GM12878 (cell line): ENCODE data around the gene NSD2. TPM values are rescaled to one million over a fixed set of nuclear protein-coding genes. Genes with fewer than 3 reads are reported as not detected.

Experiments
- ATAC-seq: fragments of 200-7000 bp; cut with Tn5 transposase; 3 replicates; pipeline ENCODE4 v1.9.1; 2020; ENCODE audit warnings: mild to moderate bottlenecking, moderate library complexity
- BruUV-seq: library from RNA; stranded (reverse); fragments of 400-500 nt; replicated peaks from 2 replicates; lab custom pipeline; 2021; lab: Mats Ljungman, UMichigan
- CTCF ChIA-PET: fragments of 300-600 bp; sonication (Branson Sonifier 250); formaldehyde crosslinking; extraction: SDS; loops from one replicate; lab custom pipeline; 2021; ENCODE audit warnings: inconsistent platforms; lab: Yijun Ruan, JAX
- POLR2A ChIA-PET: fragments of 350-600 bp; formaldehyde crosslinking; extraction: SDS; loops from one replicate; lab custom pipeline; 2021; ENCODE audit warnings: inconsistent platforms; lab: Charles Lee
- RAD21 ChIA-PET: fragments of 300-600 bp; sonication (Branson Sonifier 250); formaldehyde crosslinking; loops from one replicate; lab custom pipeline; 2023; ENCODE audit warnings: antibody characterized with exemption; ENCODE audit not compliant: unreplicated experiment; lab: Charles Lee
- SMC1A ChIA-PET: fragments of 300-600 bp; sonication (Branson Sonifier 250); formaldehyde crosslinking; loops from one replicate; lab custom pipeline; 2023; ENCODE audit not compliant: unreplicated experiment, uncharacterized antibody; lab: Charles Lee
- DNase-seq: peaks from one replicate; pipeline ENCODE4 v3.0.0-alpha.2; 2011; ENCODE audit warnings: low read depth, low spot score
- FAIRE-seq: peaks from 3 replicates; lab custom pipeline; 2011; peaks lifted over from hg19 to GRCh38; lab: Jason Lieb, UNC
- H2AFZ ChIP-seq: 2 replicates; pipeline ENCODE4 v1.6.0; 2011; ENCODE audit warnings: low read depth, low read length, control low read depth; ENCODE audit not compliant: control insufficient read depth
- H3K27ac ChIP-seq: 2 replicates; pipeline ENCODE4 v1.5.1; 2011; ENCODE audit warnings: control low read depth; ENCODE audit not compliant: control insufficient read depth, insufficient read depth
- H3K27me3 ChIP-seq, 2 experiments: replicated peaks in 1 of 2; 2 replicates each; pipeline versions ENCODE4 v1.6.0 to v1.6.1; 2011; ENCODE audit warnings: low read length in 1 of 2; ENCODE audit not compliant: control insufficient read depth in 2 of 2, insufficient read depth in 2 of 2
- H3K36me3 ChIP-seq, 2 experiments: 2 replicates each; pipeline ENCODE4 v1.5.1; 2011; ENCODE audit warnings: low read length in 1 of 2; ENCODE audit not compliant: control insufficient read depth in 2 of 2, insufficient read depth in 2 of 2
- H3K4me1 ChIP-seq: 2 replicates; pipeline ENCODE4 v1.6.1; 2011; ENCODE audit warnings: mild to moderate bottlenecking, low read length, moderate library complexity, mixed read lengths; ENCODE audit not compliant: control insufficient read depth, insufficient read depth
- H3K4me2 ChIP-seq: 2 replicates; pipeline ENCODE4 v1.6.0; 2011; ENCODE audit warnings: control low read depth; ENCODE audit not compliant: control insufficient read depth, insufficient read depth
- H3K4me3 ChIP-seq: fragments of 200-600 bp; sonication (generic); 2 replicates; pipeline ENCODE4 v1.5.1; 2016
- H3K79me2 ChIP-seq: 2 replicates; pipeline ENCODE4 v1.6.0; 2011; ENCODE audit warnings: low read length; ENCODE audit not compliant: control insufficient read depth, insufficient read depth
- H3K9ac ChIP-seq: 2 replicates; pipeline ENCODE4 v1.8.0; 2011; ENCODE audit warnings: low read length, control low read depth, mixed read lengths; ENCODE audit not compliant: control insufficient read depth, insufficient read depth
- H3K9me3 ChIP-seq: replicated peaks from 3 replicates; pipeline ENCODE4 v1.5.1; 2011; ENCODE audit warnings: mild to moderate bottlenecking, low read length; ENCODE audit not compliant: control insufficient read depth, insufficient read depth
- H4K20me1 ChIP-seq: 2 replicates; pipeline ENCODE4 v1.6.0; 2011; ENCODE audit not compliant: control insufficient read depth, insufficient read depth
- ATF7 ChIP-seq: fragments of 450-650 bp; IDR thresholded peaks from 2 replicates; pipeline ENCODE4 v1.6.1; 2016; ENCODE audit warnings: low read depth, mild to moderate bottlenecking
- CREB1 ChIP-seq: IDR thresholded peaks from 2 replicates; pipeline ENCODE4 v1.6.1; 2012; ENCODE audit warnings: low read depth, mild to moderate bottlenecking, inconsistent platforms
- FOXM1 ChIP-seq: IDR thresholded peaks from 2 replicates; pipeline ENCODE4 v1.6.1; 2012; ENCODE audit warnings: low read depth, mild to moderate bottlenecking, inconsistent platforms, low read length, moderate library complexity
- HDAC6 ChIP-seq: fragments of 200-600 bp; sonication (generic); IDR thresholded peaks from one replicate; pipeline ENCODE4 v1.8.0; 2017; ENCODE audit warnings: antibody characterized with exemption; ENCODE audit not compliant: unreplicated experiment
- IKZF2 ChIP-seq, 2 experiments: fragments of 450-650 bp; IDR thresholded peaks; 2 replicates each; pipeline ENCODE4 v1.6.1; 2017; ENCODE audit warnings: mild to moderate bottlenecking in 2 of 2, moderate library complexity in 2 of 2
- JUND ChIP-seq: IDR thresholded peaks from 2 replicates; pipeline ENCODE4 v1.6.1; 2012; ENCODE audit warnings: low read depth, mild to moderate bottlenecking, low read length, improper control_type of control experiment, moderate library complexity
- MYB ChIP-seq: fragments of 150-350 bp; IDR thresholded peaks from 2 replicates; pipeline ENCODE4 v1.6.1; 2014; ENCODE audit warnings: mild to moderate bottlenecking, low read depth, low read length, borderline replicate concordance
- NR2C1 ChIP-seq: fragments of 450-650 bp; IDR thresholded peaks from 2 replicates; pipeline ENCODE4 v1.6.1; 2017; ENCODE audit warnings: antibody characterized with exemption, mild to moderate bottlenecking, moderate library complexity
- POLR2A ChIP-seq: IDR thresholded peaks from 2 replicates; pipeline ENCODE4 v1.6.1; 2011; ENCODE audit warnings: low read depth, mild to moderate bottlenecking, low read length
- RB1 ChIP-seq: fragments of 450-650 bp; formaldehyde crosslinking; IDR thresholded peaks from 2 replicates; pipeline ENCODE4 v1.6.1; 2017; ENCODE audit warnings: mild to moderate bottlenecking, borderline replicate concordance
- RELA ChIP-seq: fragments of 450-650 bp; IDR thresholded peaks from 2 replicates; pipeline ENCODE4 v1.8.0; 2014; ENCODE audit warnings: borderline replicate concordance; ENCODE audit not compliant: partially characterized antibody
- WGBS: methylation state at CpG from one replicate; pipeline ENCODE4 v1.1.6; 2016; ENCODE audit warnings: low lambda C conversion rate; ENCODE audit not compliant: insufficient replicate concordance, insufficient coverage; ENCODE audit errors: missing lambda C conversion rate; 5-methylcytosine and 5-hydroxymethylcytosine counted together
- in situ Hi-C: fragments of 300-500 bp; cut with MboI; formaldehyde crosslinking; loops from 9 replicates; pipeline ENCODE4 v1.14.3; 2018; ENCODE audit warnings: mixed read lengths
- intact Hi-C: fragments of 100-400 bp; cut with micrococcal nuclease; formaldehyde crosslinking; loops from one replicate; pipeline ENCODE4 v1.14.2; 2022; ENCODE audit not compliant: unreplicated experiment
- polyA plus RNA-seq, 11 experiments: library from polyadenylated mRNA; depleted of rRNA in 4 of 11; unstranded in 6 of 11; stranded (reverse) in 5 of 11; fragments of >200 nt; fragmentation: Nextera tagmentation in 4 of 11; fragmentation: Illumina TruSeq in 1 of 11; extraction: Ambion mirVana in 4 of 11; extraction: Trizol in 1 of 11; gene quantifications; 1 replicate in 1 of 11; 2 replicates in 10 of 11; pipeline versions ENCODE4 v1.2.1 to v1.2.3, GENCODE V29; 2011 to 2016; ENCODE audit warnings: inconsistent platforms in 2 of 11, missing spikeins in 2 of 11, low read depth in 1 of 11
- total RNA-seq, 4 experiments: library from RNA; depleted of rRNA in 3 of 4; stranded (reverse); fragments of >200 nt in 3 of 4; fragmentation: Illumina TruSeq in 1 of 4; extraction: Trizol in 1 of 4; gene quantifications; 2 replicates each; pipeline versions ENCODE4 v1.2.1 to v1.2.3, GENCODE V29; 2013 to 2021
- TF ChIP-seq, protein P1 (sequence below): fragments of 450-650 bp; IDR thresholded peaks from 2 replicates; pipeline ENCODE4 v1.6.1; 2017; ENCODE audit warnings: low read depth, mild to moderate bottlenecking, moderate library complexity
- TF ChIP-seq, protein P2 (sequence below): fragments of 450-650 bp; IDR thresholded peaks from 2 replicates; pipeline ENCODE4 v1.6.1; 2016; ENCODE audit warnings: mild to moderate bottlenecking
- TF ChIP-seq, protein P3 (sequence below): fragments of 450-650 bp; IDR thresholded peaks from 2 replicates; pipeline ENCODE4 v1.6.1; 2018; ENCODE audit warnings: borderline replicate concordance, mild to moderate bottlenecking; ENCODE audit not compliant: partially characterized antibody
- TF ChIP-seq, protein P4 (sequence below): fragments of 450-650 bp; IDR thresholded peaks from 2 replicates; pipeline ENCODE4 v1.6.1; 2017; ENCODE audit warnings: mild to moderate bottlenecking, moderate library complexity

Gene NSD2
- total and polyA plus RNA-seq, 10 of the 15 experiments (the other 5 are each of a cell fraction or from before 2014, with no cell fraction given): 8.6 to 139 (median 67.2) TPM

DNA sequence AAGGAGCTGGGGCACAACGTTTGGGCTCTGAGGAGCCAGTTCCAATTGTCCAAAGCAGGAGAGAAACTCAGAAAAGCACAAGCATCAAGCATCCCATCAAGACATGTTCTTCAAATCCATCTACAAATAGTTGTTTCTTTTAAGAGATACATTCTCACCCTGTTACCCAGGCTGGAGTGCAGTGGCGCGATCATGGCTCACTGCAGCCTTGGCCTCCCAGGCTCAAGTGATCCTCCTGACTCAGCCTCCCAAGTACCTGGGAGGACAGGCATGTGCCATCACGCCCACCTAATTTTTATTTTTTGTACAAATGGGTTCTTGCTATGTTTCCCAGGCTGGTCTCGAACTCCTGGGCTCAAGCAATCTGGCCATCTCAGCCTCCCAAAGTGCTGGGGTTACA lies 119.5 kb downstream of the NSD2 start:
- RAD21 ChIA-PET: no interaction called here
- no peaks in the 10 kb centered on the region for H3K27me3 ChIP-seq
- no peak overlapping the region for H3K9ac ChIP-seq
- H3K36me3 ChIP-seq: peaks cover 8 to 37% of the 10 kb centered on the region in 2 experiments; a peak in 3 of 4 replicates
- H3K4me2 ChIP-seq: no peak overlapping the region
- intact Hi-C loops: no loop called here
- no peak overlapping the region for H3K4me3 ChIP-seq
- H4K20me1 ChIP-seq: no peaks in the 10 kb centered on the region
- in situ Hi-C loops: no loop called here
- H3K79me2 ChIP-seq: peaks cover 4% of the 10 kb centered on the region
- FAIRE-seq (no peak), DNase-seq (no peak), ATAC-seq (no peak)
- no peak overlapping the region for H2AFZ ChIP-seq
- H3K9me3 ChIP-seq: no peaks in the 10 kb centered on the region
- BruUV-seq: no TSS peak
- SMC1A ChIA-PET: no interaction called here
- POLR2A ChIA-PET: no interaction called here
- H3K27ac ChIP-seq: no peak overlapping the region
- TF ChIP-seq, protein P1, sequence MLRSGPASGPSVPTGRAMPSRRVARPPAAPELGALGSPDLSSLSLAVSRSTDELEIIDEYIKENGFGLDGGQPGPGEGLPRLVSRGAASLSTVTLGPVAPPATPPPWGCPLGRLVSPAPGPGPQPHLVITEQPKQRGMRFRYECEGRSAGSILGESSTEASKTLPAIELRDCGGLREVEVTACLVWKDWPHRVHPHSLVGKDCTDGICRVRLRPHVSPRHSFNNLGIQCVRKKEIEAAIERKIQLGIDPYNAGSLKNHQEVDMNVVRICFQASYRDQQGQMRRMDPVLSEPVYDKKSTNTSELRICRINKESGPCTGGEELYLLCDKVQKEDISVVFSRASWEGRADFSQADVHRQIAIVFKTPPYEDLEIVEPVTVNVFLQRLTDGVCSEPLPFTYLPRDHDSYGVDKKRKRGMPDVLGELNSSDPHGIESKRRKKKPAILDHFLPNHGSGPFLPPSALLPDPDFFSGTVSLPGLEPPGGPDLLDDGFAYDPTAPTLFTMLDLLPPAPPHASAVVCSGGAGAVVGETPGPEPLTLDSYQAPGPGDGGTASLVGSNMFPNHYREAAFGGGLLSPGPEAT: no peak
- TF ChIP-seq, protein P2, sequence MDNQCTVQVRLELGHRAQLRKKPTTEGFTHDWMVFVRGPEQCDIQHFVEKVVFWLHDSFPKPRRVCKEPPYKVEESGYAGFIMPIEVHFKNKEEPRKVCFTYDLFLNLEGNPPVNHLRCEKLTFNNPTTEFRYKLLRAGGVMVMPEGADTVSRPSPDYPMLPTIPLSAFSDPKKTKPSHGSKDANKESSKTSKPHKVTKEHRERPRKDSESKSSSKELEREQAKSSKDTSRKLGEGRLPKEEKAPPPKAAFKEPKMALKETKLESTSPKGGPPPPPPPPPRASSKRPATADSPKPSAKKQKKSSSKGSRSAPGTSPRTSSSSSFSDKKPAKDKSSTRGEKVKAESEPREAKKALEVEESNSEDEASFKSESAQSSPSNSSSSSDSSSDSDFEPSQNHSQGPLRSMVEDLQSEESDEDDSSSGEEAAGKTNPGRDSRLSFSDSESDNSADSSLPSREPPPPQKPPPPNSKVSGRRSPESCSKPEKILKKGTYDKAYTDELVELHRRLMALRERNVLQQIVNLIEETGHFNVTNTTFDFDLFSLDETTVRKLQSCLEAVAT: no peak
- no peak for TF ChIP-seq RB1
- no peak for TF ChIP-seq IKZF2 (IDR thresholded peaks at IDR 0.05)
- TF ChIP-seq, protein P3, sequence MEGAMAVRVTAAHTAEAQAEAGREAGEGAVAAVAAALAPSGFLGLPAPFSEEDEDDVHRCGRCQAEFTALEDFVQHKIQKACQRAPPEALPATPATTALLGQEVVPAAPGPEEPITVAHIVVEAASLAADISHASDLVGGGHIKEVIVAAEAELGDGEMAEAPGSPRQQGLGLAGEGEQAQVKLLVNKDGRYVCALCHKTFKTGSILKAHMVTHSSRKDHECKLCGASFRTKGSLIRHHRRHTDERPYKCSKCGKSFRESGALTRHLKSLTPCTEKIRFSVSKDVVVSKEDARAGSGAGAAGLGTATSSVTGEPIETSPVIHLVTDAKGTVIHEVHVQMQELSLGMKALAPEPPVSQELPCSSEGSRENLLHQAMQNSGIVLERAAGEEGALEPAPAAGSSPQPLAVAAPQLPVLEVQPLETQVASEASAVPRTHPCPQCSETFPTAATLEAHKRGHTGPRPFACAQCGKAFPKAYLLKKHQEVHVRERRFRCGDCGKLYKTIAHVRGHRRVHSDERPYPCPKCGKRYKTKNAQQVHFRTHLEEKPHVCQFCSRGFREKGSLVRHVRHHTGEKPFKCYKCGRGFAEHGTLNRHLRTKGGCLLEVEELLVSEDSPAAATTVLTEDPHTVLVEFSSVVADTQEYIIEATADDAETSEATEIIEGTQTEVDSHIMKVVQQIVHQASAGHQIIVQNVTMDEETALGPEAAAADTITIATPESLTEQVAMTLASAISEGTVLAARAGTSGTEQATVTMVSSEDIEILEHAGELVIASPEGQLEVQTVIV: no peak
- no peak for TF ChIP-seq RELA
- TF ChIP-seq HDAC6: no peak
- no peak for TF ChIP-seq FOXM1
- TF ChIP-seq MYB: no peak
- TF ChIP-seq NR2C1: no peak
- no peak for TF ChIP-seq JUND
- TF ChIP-seq POLR2A: no peak
- TF ChIP-seq, protein P4, sequence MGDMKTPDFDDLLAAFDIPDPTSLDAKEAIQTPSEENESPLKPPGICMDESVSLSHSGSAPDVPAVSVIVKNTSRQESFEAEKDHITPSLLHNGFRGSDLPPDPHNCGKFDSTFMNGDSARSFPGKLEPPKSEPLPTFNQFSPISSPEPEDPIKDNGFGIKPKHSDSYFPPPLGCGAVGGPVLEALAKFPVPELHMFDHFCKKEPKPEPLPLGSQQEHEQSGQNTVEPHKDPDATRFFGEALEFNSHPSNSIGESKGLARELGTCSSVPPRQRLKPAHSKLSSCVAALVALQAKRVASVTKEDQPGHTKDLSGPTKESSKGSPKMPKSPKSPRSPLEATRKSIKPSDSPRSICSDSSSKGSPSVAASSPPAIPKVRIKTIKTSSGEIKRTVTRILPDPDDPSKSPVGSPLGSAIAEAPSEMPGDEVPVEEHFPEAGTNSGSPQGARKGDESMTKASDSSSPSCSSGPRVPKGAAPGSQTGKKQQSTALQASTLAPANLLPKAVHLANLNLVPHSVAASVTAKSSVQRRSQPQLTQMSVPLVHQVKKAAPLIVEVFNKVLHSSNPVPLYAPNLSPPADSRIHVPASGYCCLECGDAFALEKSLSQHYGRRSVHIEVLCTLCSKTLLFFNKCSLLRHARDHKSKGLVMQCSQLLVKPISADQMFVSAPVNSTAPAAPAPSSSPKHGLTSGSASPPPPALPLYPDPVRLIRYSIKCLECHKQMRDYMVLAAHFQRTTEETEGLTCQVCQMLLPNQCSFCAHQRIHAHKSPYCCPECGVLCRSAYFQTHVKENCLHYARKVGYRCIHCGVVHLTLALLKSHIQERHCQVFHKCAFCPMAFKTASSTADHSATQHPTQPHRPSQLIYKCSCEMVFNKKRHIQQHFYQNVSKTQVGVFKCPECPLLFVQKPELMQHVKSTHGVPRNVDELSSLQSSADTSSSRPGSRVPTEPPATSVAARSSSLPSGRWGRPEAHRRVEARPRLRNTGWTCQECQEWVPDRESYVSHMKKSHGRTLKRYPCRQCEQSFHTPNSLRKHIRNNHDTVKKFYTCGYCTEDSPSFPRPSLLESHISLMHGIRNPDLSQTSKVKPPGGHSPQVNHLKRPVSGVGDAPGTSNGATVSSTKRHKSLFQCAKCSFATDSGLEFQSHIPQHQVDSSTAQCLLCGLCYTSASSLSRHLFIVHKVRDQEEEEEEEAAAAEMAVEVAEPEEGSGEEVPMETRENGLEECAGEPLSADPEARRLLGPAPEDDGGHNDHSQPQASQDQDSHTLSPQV: no peak
- TF ChIP-seq CREB1: no peak
- TF ChIP-seq ATF7: no peak
- WGBS: 86% methylated on average over 5 of the region's 5 CpGs
- no peaks in the 10 kb centered on the region for H3K4me1 ChIP-seq
- CTCF ChIA-PET: no interaction called here
